IMR-90 (cell line): ENCODE results near the gene TK1. TPM values are rescaled to one million over a fixed set of nuclear protein-coding genes. Genes with fewer than 3 reads are reported as not detected.

Experiments
- ATAC-seq: fragments of 200-7000 bp; cut with Tn5 transposase; 2 replicates; pipeline ENCODE4 v1.9.1; 2020; ENCODE audit warnings: low read depth, mild to moderate bottlenecking, moderate library complexity
- BruUV-seq: library from RNA; stranded (reverse); fragments of 400-500 nt; replicated peaks from 2 replicates; lab custom pipeline; 2021; lab: Mats Ljungman, UMichigan
- CTCF ChIA-PET: fragments of 300-600 bp; formaldehyde crosslinking; extraction: SDS; loops from one replicate; lab custom pipeline; 2021; ENCODE audit warnings: antibody characterized with exemption; lab: Yijun Ruan, JAX
- POLR2A ChIA-PET: fragments of 300-600 bp; sonication (Branson Sonifier 250); formaldehyde crosslinking; loops from one replicate; lab custom pipeline; 2022; ENCODE audit warnings: antibody characterized with exemption; ENCODE audit not compliant: unreplicated experiment; lab: Charles Lee
- DNase-seq: peaks from one replicate; pipeline ENCODE4 v3.0.0; 2013
- H2AFZ ChIP-seq: replicated peaks from 2 replicates; pipeline ENCODE3; 2013; ENCODE audit warnings: low read length, mild to moderate bottlenecking; ENCODE audit not compliant: poor library complexity
- H2AK5ac ChIP-seq: 2 replicates; pipeline ENCODE4 v1.6.1; 2013; ENCODE audit warnings: low read depth, low read length, inconsistent platforms
- H2AK9ac ChIP-seq: replicated peaks from 2 replicates; pipeline ENCODE3; 2013; ENCODE audit warnings: mild to moderate bottlenecking, low read depth, low read length, moderate library complexity; ENCODE audit not compliant: poor library complexity
- H2BK120ac ChIP-seq: 2 replicates; pipeline ENCODE4 v1.6.1; 2013; ENCODE audit warnings: low read depth, low read length, inconsistent platforms
- H2BK15ac ChIP-seq: 3 replicates; pipeline ENCODE4 v1.6.1; 2013; ENCODE audit warnings: low read depth, low read length, inconsistent platforms
- H2BK20ac ChIP-seq: 2 replicates; pipeline ENCODE4 v1.6.1; 2013; ENCODE audit warnings: low read depth, mild to moderate bottlenecking, inconsistent platforms, low read length, moderate library complexity
- H2BK5ac ChIP-seq: 2 replicates; pipeline ENCODE4 v1.6.1; 2013; ENCODE audit warnings: mild to moderate bottlenecking, low read depth, low read length, inconsistent platforms; ENCODE audit not compliant: poor library complexity, severe bottlenecking
- H3K14ac ChIP-seq: replicated peaks from 2 replicates; pipeline ENCODE4 v1.6.1; 2013; ENCODE audit warnings: low read depth, low read length, inconsistent platforms
- H3K18ac ChIP-seq: 2 replicates; pipeline ENCODE4 v1.6.1; 2013; ENCODE audit warnings: low read depth, low read length, control low read depth
- H3K23ac ChIP-seq: 2 replicates; pipeline ENCODE4 v1.6.1; 2013; ENCODE audit warnings: low read depth, low read length, inconsistent platforms
- H3K27ac ChIP-seq: 2 replicates; pipeline ENCODE4 v1.5.1; 2013; ENCODE audit warnings: mild to moderate bottlenecking, control low read depth, low read length; ENCODE audit not compliant: insufficient read depth
- H3K27me3 ChIP-seq: 2 replicates; pipeline ENCODE4 v1.6.1; 2013; ENCODE audit warnings: low read length; ENCODE audit not compliant: control insufficient read depth, insufficient read depth
- H3K36me3 ChIP-seq: 2 replicates; pipeline ENCODE4 v1.6.1; 2013; ENCODE audit warnings: low read length, mixed read lengths; ENCODE audit not compliant: control insufficient read depth, insufficient read depth
- H3K4ac ChIP-seq: 2 replicates; pipeline ENCODE4 v1.6.1; 2013; ENCODE audit warnings: low read depth, low read length, inconsistent platforms
- H3K4me1 ChIP-seq: 2 replicates; pipeline ENCODE4 v1.6.1; 2013; ENCODE audit warnings: low read length, mixed read lengths; ENCODE audit not compliant: control insufficient read depth, insufficient read depth
- H3K4me2 ChIP-seq: 2 replicates; pipeline ENCODE4 v1.6.1; 2013; ENCODE audit warnings: low read depth, mild to moderate bottlenecking, control low read depth, low read length, moderate library complexity
- H3K4me3 ChIP-seq: 2 replicates; pipeline ENCODE4 v1.5.1; 2013; ENCODE audit warnings: low read depth, mild to moderate bottlenecking, control low read depth, low read length, moderate library complexity; ENCODE audit not compliant: insufficient read depth
- H3K56ac ChIP-seq: 2 replicates; pipeline ENCODE4 v1.6.1; 2013; ENCODE audit warnings: low read length, inconsistent platforms; ENCODE audit not compliant: insufficient read depth; ENCODE audit errors: extremely low read depth
- H3K79me1 ChIP-seq, 2 experiments: 2 replicates each; pipeline ENCODE4 v1.6.1; 2013; ENCODE audit warnings: low read length in 2 of 2, inconsistent platforms in 1 of 2, low read depth in 1 of 2
- H3K9ac ChIP-seq: 2 replicates; pipeline ENCODE4 v1.6.1; 2013; ENCODE audit warnings: low read depth, low read length, control low read depth
- H3K9me1 ChIP-seq: 2 replicates; pipeline ENCODE4 v1.6.1; 2013; ENCODE audit warnings: low read length, inconsistent platforms; ENCODE audit not compliant: insufficient read depth
- H3K9me3 ChIP-seq: 2 replicates; pipeline ENCODE4 v1.6.1; 2013; ENCODE audit warnings: low read length; ENCODE audit not compliant: control insufficient read depth, insufficient read depth
- H4K20me1 ChIP-seq: 2 replicates; pipeline ENCODE4 v1.6.1; 2013; ENCODE audit warnings: low read length, inconsistent platforms; ENCODE audit not compliant: insufficient read depth
- H4K5ac ChIP-seq: 2 replicates; pipeline ENCODE4 v1.6.1; 2013; ENCODE audit warnings: mild to moderate bottlenecking, low read depth, low read length, control low read depth
- H4K8ac ChIP-seq, 2 experiments: 2 replicates each; pipeline ENCODE4 v1.6.1; 2013; ENCODE audit warnings: low read depth in 2 of 2, low read length in 2 of 2, control low read depth in 1 of 2, inconsistent platforms in 1 of 2
- H4K91ac ChIP-seq: 2 replicates; pipeline ENCODE4 v1.6.1; 2013; ENCODE audit warnings: low read depth, low read length, inconsistent platforms; ENCODE audit not compliant: insufficient read depth
- MAFK ChIP-seq: IDR thresholded peaks from 2 replicates; pipeline ENCODE4 v1.6.1; 2012; ENCODE audit warnings: low read depth, low read length, improper control_type of control experiment
- MAZ ChIP-seq: IDR thresholded peaks from 2 replicates; pipeline ENCODE4 v1.6.1; 2012; ENCODE audit warnings: low read depth, mild to moderate bottlenecking, low read length, improper control_type of control experiment, moderate library complexity, borderline replicate concordance
- RFX5 ChIP-seq: IDR thresholded peaks from 2 replicates; pipeline ENCODE4 v1.8.0; 2012; ENCODE audit warnings: low read depth, mild to moderate bottlenecking, low read length, moderate library complexity
- WGBS, 2 experiments: methylation state at CpG; one replicate each; pipeline versions ENCODE4 v1.1.5 to v1.1.7; 2013; ENCODE audit warnings: missing lambda C conversion rate in 2 of 2; ENCODE audit not compliant: insufficient read length in 1 of 2; ENCODE audit errors: extremely low coverage in 2 of 2; 5-methylcytosine and 5-hydroxymethylcytosine counted together
- dilution Hi-C: fragments of 300-500 bp; cut with HindIII; formaldehyde crosslinking; loops from one replicate; pipeline ENCODE4 v1.14.3; 2018; ENCODE audit warnings: low sequenced_read_pairs; ENCODE audit not compliant: unreplicated experiment
- in situ Hi-C: fragments of 300-500 bp; cut with MboI; formaldehyde crosslinking; loops from 3 replicates; pipeline ENCODE4 v1.14.3; 2019; ENCODE audit warnings: low sequenced_read_pairs, inconsistent platforms, mixed read lengths
- intact Hi-C: fragments of 100-400 bp; cut with micrococcal nuclease; formaldehyde crosslinking; loops from 2 replicates; pipeline ENCODE4 v1.10.0; 2022
- polyA plus RNA-seq, 3 experiments: library from polyadenylated mRNA; depleted of rRNA; stranded (reverse); fragments of >200 nt; gene quantifications; 2 replicates each; pipeline ENCODE4 v1.2.3, GENCODE V29; 2012; ENCODE audit warnings: low replicate concordance in 1 of 3
- total RNA-seq: library from RNA; depleted of rRNA; stranded (reverse); fragments of >200 nt; gene quantifications from 2 replicates; pipeline ENCODE4 v1.2.3, GENCODE V29; 2012
- TF ChIP-seq, protein P1 (sequence below): fragments of 150-350 bp; IDR thresholded peaks from 2 replicates; pipeline ENCODE4 v1.6.1; 2016; ENCODE audit warnings: low read depth, mild to moderate bottlenecking, low read length, moderate library complexity, borderline replicate concordance
- TF ChIP-seq, protein P2 (sequence below): conservative IDR thresholded peaks from 2 replicates; pipeline ENCODE4 v1.5.1; 2012; ENCODE audit warnings: mild to moderate bottlenecking, low read depth, low read length, improper control_type of control experiment

TK1 gene
- total and polyA plus RNA-seq, 2 of the 4 experiments (the other 2 are of a cell fraction), result 150 to 219 TPM

DNA sequence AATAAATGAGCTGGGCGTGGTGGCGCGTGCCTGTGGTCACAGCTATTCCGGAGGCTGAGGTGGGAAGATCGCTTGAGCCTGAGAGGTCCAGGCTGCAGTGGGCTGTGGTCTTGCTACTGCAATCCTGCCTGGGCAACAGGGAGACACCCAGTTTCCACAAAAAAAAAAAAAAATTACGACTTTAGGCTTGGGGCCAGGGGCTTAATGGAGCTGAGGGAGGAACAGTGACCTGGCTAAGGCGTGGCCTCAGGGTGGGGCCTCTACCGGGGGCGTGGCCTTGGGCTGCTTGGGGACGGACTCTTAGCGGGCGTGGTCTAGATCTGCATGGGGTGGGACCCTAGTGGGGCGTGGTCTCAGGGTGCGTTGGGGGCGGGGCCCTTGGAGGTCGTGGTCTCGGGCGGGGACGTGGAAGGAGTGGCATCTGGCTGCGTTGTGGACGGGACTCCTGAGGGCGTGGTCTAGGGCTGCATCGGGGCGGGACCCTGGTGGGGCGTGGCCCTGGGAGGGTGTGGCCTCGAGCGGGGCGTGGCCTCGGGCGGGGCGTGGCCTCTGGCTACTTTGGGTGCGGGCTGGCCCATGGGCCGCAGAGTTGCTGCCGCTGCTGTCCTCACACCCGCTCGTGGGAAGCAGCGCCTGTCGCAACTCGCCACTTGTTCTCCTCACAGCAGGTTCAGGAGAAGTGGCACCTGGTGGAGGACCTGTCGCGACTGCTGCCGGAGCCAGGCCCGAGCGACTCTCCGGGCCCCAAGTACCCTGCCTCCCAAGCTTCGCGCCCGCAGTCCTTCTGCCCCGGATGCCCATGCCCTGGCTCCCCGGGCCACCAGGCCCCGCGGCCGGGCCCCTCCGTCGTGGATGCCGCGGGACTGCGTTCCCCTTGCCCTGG is 46.4 kb downstream of the TK1 start:
- no peak overlapping the region for H2BK15ac ChIP-seq
- no peaks in the 10 kb centered on the region for H3K79me1 ChIP-seq
- H3K9me1 ChIP-seq, result no peaks in the 10 kb centered on the region
- H3K27ac ChIP-seq, result no peak overlapping the region
- no peak overlapping the region; the same call in 1 of the 2 replicates for H3K4me2 ChIP-seq
- no TSS peak for BruUV-seq
- H3K27me3 ChIP-seq, result peaks cover 3% of the 10 kb centered on the region; the same call in 1 of the 2 replicates
- in situ Hi-C loops (no loop called here), dilution Hi-C loops (no loop called here), intact Hi-C loops (no loop called here)
- no peak overlapping the region for H3K18ac ChIP-seq
- no peaks in the 10 kb centered on the region for H4K20me1 ChIP-seq
- POLR2A ChIA-PET, result interaction anchor here (0.6 to 0.7 kb wide), 2 partner anchors 236 to 1268 kb away, joined by 5 to 15 read pairs; no protein-coding TSS in a partner anchor
- no peak overlapping the region for H3K9ac ChIP-seq
- H2AK5ac ChIP-seq, result no peak overlapping the region; the same call in 1 of the 2 replicates
- H2BK5ac ChIP-seq, result no peak overlapping the region
- no peak overlapping the region for H3K14ac ChIP-seq
- H3K4me1 ChIP-seq, result peaks cover 3% of the 10 kb centered on the region; the same call in 1 of the 2 replicates
- H3K36me3 ChIP-seq, result no peaks in the 10 kb centered on the region
- H3K56ac ChIP-seq, result no peak overlapping the region
- no peak overlapping the region for H4K91ac ChIP-seq
- no peak overlapping the region for H3K23ac ChIP-seq
- TF ChIP-seq RFX5 (no peak), MAFK (no peak), MAZ (no peak)
- TF ChIP-seq, protein P1, sequence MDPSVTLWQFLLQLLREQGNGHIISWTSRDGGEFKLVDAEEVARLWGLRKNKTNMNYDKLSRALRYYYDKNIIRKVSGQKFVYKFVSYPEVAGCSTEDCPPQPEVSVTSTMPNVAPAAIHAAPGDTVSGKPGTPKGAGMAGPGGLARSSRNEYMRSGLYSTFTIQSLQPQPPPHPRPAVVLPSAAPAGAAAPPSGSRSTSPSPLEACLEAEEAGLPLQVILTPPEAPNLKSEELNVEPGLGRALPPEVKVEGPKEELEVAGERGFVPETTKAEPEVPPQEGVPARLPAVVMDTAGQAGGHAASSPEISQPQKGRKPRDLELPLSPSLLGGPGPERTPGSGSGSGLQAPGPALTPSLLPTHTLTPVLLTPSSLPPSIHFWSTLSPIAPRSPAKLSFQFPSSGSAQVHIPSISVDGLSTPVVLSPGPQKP, result no peak
- TF ChIP-seq, protein P2, sequence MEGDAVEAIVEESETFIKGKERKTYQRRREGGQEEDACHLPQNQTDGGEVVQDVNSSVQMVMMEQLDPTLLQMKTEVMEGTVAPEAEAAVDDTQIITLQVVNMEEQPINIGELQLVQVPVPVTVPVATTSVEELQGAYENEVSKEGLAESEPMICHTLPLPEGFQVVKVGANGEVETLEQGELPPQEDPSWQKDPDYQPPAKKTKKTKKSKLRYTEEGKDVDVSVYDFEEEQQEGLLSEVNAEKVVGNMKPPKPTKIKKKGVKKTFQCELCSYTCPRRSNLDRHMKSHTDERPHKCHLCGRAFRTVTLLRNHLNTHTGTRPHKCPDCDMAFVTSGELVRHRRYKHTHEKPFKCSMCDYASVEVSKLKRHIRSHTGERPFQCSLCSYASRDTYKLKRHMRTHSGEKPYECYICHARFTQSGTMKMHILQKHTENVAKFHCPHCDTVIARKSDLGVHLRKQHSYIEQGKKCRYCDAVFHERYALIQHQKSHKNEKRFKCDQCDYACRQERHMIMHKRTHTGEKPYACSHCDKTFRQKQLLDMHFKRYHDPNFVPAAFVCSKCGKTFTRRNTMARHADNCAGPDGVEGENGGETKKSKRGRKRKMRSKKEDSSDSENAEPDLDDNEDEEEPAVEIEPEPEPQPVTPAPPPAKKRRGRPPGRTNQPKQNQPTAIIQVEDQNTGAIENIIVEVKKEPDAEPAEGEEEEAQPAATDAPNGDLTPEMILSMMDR, result no peak
- peak overlapping the region; percentile 55 for H2AK9ac ChIP-seq
- ATAC-seq (peak; percentile 79), DNase-seq (peak; percentile 21)
- H3K4ac ChIP-seq, result no peak overlapping the region
- no peak overlapping the region for H2BK120ac ChIP-seq
- no peak overlapping the region for H4K5ac ChIP-seq
- no peak overlapping the region for H3K4me3 ChIP-seq
- peak overlapping the region; percentile 75 for H2AFZ ChIP-seq
- 34% methylated on average over 28 of the region's 58 CpGs; no CpG with 5 or more reads in 1 of the 2 experiments for WGBS, 2 experiments
- no peak overlapping the region for H4K8ac ChIP-seq
- no peaks in the 10 kb centered on the region for H3K9me3 ChIP-seq
- CTCF ChIA-PET, result no interaction called here
- no peak overlapping the region for H2BK20ac ChIP-seq
